Esophagus (tissue), 2 donors: Measurements from ENCODE around the gene PRRT2. TPM values are rescaled to one million over a fixed set of nuclear protein-coding genes. Genes with fewer than 3 reads are reported as not detected.
"Not testable (repeated sequence)": the region's sequence is repeated elsewhere in the genome, so short reads cannot be mapped to it uniquely, and the experiment has no call there.

Experiments used
- H3K27ac ChIP-seq, 2 donors: one replicate each; pipeline ENCODE4 v1.5.1; 2013; ENCODE audit warnings: low read depth in 2 of 2, mild to moderate bottlenecking in 2 of 2, inconsistent platforms in 1 of 2, low read length in 1 of 2, moderate library complexity in 1 of 2
- H3K27me3 ChIP-seq, 2 donors: one replicate each; pipeline ENCODE4 v1.6.1; 2013; ENCODE audit warnings: low read length in 2 of 2, control low read depth in 1 of 2, mild to moderate bottlenecking in 1 of 2; ENCODE audit not compliant: insufficient read depth in 2 of 2, control insufficient read depth in 1 of 2
- H3K36me3 ChIP-seq, 2 donors: one replicate each; pipeline ENCODE4 v1.6.1; 2013; ENCODE audit warnings: low read length in 1 of 2; ENCODE audit not compliant: control insufficient read depth in 2 of 2, insufficient read depth in 2 of 2
- H3K4me1 ChIP-seq, 2 donors: one replicate each; pipeline ENCODE4 v1.6.1; 2013; ENCODE audit warnings: low read length in 1 of 2; ENCODE audit not compliant: control insufficient read depth in 2 of 2, insufficient read depth in 2 of 2
- H3K4me3 ChIP-seq, 2 donors: one replicate each; pipeline ENCODE4 v1.5.1; 2013; ENCODE audit warnings: low read length in 2 of 2, mild to moderate bottlenecking in 2 of 2, low read depth in 1 of 2, moderate library complexity in 1 of 2
- H3K9me3 ChIP-seq, 2 donors: one replicate each; pipeline ENCODE4 v1.6.1; 2013; ENCODE audit warnings: mild to moderate bottlenecking in 2 of 2, low read depth in 1 of 2, low read length in 1 of 2, moderate library complexity in 1 of 2; ENCODE audit not compliant: control insufficient read depth in 2 of 2, insufficient read depth in 1 of 2
- WGBS, 2 donors: extraction: QIAGEN DNeasy Blood & Tissue Kit; methylation state at CpG; one replicate each; pipeline ENCODE4 v1.1.7; 2013; 5-methylcytosine and 5-hydroxymethylcytosine counted together
- polyA plus RNA-seq, 2 donors: library from polyadenylated mRNA; stranded (reverse); fragments of 200-250 nt; gene quantifications; one replicate each; pipeline ENCODE4 v1.2.3, GENCODE V29; 2013
- donor health status: healthy with polysubstance abuse.
- donor health status: Bipolar disorder and iron deficiency.

Gene PRRT2
- polyA plus RNA-seq, 2 donors: 1.1 to 2.1 TPM

DNA sequence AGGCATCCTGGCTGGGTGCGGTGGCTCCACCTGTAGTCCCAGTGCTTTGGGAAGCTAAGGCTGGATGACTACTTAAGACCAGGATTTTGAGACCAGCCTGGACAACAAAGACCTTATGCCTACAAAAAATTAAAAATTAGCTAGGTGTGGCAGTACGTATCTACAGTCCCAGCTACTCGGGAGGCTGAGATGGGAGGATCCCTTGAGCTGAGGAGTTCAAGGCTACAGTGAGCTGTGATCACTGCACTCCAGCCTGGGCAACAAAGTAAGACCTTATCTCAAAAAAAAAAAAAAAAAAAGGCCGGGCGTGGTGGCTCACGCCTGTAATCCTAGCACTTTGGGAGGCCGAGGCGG lies 14.3 kb downstream of the PRRT2 start:
- H3K4me1 ChIP-seq: peaks cover 6 to 23% of the 10 kb centered on the region in 2 donors
- 87 to 88% methylated on average over 6 of the region's 8 CpGs for WGBS, 2 donors

GRCh38 chr16:29830774-29831173 lies 18.8 kb downstream of the PRRT2 start:
- WGBS, 2 donors: 94% methylated on average over 11 of the region's 11 CpGs
- no peak overlapping the region for H3K4me3 ChIP-seq
- H3K36me3 ChIP-seq: peaks cover 3 to 29% of the 10 kb centered on the region in 2 donors
- no peaks in the 10 kb centered on the region for H3K9me3 ChIP-seq
- no peak overlapping the region for H3K27ac ChIP-seq
- H3K27me3 ChIP-seq: no peaks in the 10 kb centered on the region
- peaks cover 3 to 8% of the 10 kb centered on the region in 2 donors for H3K4me1 ChIP-seq

More for the DNA sequence above, 14.3 kb downstream of the PRRT2 start:
- H3K27me3 ChIP-seq: no peaks in the 10 kb centered on the region
- H3K36me3 ChIP-seq: peaks cover 0 to 9% of the 10 kb centered on the region in 2 donors
- no peaks in the 10 kb centered on the region for H3K9me3 ChIP-seq
- H3K4me3 ChIP-seq: no peak overlapping the region
- peak overlapping the region in 1 of 2 donors; percentile 61 for H3K27ac ChIP-seq

DNA sequence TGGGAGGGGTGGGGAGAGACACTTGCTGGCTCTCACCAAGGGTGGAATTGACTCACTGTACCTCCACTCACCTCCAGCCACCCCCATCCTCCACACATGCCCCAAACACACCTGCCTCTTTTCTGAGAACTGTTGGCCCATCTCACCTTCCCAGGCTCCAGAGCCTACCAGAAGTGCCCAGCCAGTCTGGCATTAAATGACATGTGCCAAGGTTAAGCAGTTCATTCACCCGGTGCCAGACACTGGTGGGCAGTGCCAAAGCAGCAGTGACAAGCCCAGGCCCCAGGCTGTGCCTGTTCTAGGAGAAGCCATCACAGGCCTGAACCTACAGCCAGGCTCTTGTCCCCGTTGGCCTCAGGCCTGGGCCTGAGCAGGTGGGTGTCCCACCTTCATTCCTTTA lies 19.5 kb downstream of the PRRT2 start:
- H3K4me1 ChIP-seq: peaks cover 0 to 2% of the 10 kb centered on the region in 2 donors
- 54 to 60% methylated on average over 2 of the region's 2 CpGs for WGBS, 2 donors
- no peaks in the 10 kb centered on the region for H3K27me3 ChIP-seq
- peaks cover 3 to 26% of the 10 kb centered on the region in 2 donors for H3K36me3 ChIP-seq
- no peak overlapping the region for H3K4me3 ChIP-seq
- H3K9me3 ChIP-seq: no peaks in the 10 kb centered on the region
- no peak overlapping the region for H3K27ac ChIP-seq

- peaks cover 3 to 34% of the 10 kb centered on the region in 2 donors for H3K36me3 ChIP-seq
- H3K4me3 ChIP-seq, H3K9me3 ChIP-seq, H3K27me3 ChIP-seq, H3K4me1 ChIP-seq, H3K27ac ChIP-seq: not testable (repeated sequence)
- WGBS, 2 donors: 96 to 98% methylated on average over 4 of the region's 4 CpGs
Measured at GRCh38 chr16:29833219-29833618, 21.2 kb downstream of the PRRT2 start.

DNA sequence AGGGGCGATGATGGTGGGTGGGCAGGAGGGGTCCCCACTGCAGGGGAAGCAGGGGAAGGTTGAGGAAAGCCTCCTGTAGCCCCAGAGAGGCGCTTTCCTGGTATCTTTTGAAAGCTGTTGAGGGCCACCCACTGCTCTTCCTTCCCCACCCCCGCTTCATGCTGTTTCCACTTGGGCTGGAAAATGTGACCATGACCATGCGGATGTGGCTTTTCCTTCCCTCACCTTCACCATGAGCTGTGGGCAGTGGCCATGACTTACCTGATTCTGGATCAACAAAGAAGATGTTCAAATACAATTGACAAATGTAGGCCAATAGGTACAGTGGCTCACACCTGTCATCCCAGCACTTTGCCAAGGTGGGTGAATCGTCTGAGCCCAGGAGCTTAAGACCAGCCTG lies 22.1 kb downstream of the PRRT2 start:
- Histone ChIP-seq H3K27ac (no peak overlapping the region), H3K4me1 (peaks cover 0 to 2% of the 10 kb centered on the region in 2 donors), H3K4me3 (no peak overlapping the region), H3K27me3 (no peaks in the 10 kb centered on the region), H3K36me3 (peaks cover 3 to 37% of the 10 kb centered on the region in 2 donors), H3K9me3 (no peaks in the 10 kb centered on the region)
- WGBS, 2 donors: 86 to 92% methylated on average over 5 of the region's 5 CpGs

GRCh38 chr16:29835926-29836325 lies 23.9 kb downstream of the PRRT2 start:
- Histone ChIP-seq H3K36me3 (peaks cover 9 to 41% of the 10 kb centered on the region in 2 donors), H3K4me1 (peaks cover 0 to 2% of the 10 kb centered on the region in 2 donors), H3K4me3 (no peak overlapping the region), H3K27ac (no peak overlapping the region), H3K27me3 (no peaks in the 10 kb centered on the region), H3K9me3 (no peaks in the 10 kb centered on the region)
- WGBS, 2 donors: 89 to 95% methylated on average over 7 of the region's 7 CpGs

DNA sequence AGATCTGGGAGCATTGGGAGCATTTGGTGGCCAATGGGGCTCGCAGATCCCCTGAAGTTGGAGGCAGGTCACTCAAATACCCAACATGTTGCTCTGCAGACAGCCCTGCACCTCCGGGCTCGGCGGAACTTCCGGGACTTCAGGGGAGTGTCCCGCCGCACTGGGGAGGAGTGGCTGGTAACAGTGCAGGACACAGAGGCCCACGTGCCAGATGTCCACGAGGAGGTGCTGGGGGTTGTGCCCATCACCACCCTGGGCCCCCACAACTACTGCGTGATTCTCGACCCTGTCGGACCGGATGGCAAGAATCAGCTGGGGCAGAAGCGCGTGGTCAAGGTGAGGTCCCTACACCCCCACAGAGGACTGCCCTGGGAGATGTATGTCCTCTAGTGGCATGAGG lies 24.6 kb downstream of the PRRT2 start:
- WGBS, 2 donors: 87 to 88% methylated on average over 15 of the region's 15 CpGs
- peaks cover 0 to 2% of the 10 kb centered on the region in 2 donors for H3K4me1 ChIP-seq
- H3K36me3 ChIP-seq: peaks cover 9 to 46% of the 10 kb centered on the region in 2 donors
- no peak overlapping the region for H3K4me3 ChIP-seq
- H3K27ac ChIP-seq: no peak overlapping the region
- no peaks in the 10 kb centered on the region for H3K27me3 ChIP-seq
- no peaks in the 10 kb centered on the region for H3K9me3 ChIP-seq

GRCh38 chr16:29837841-29838240 lies 25.8 kb downstream of the PRRT2 start:
- H3K9me3 ChIP-seq: no peaks in the 10 kb centered on the region
- no peaks in the 10 kb centered on the region for H3K27me3 ChIP-seq
- H3K4me1 ChIP-seq: peaks cover 0 to 2% of the 10 kb centered on the region in 2 donors
- peaks cover 14 to 50% of the 10 kb centered on the region in 2 donors for H3K36me3 ChIP-seq
- WGBS, 2 donors: 92 to 94% methylated on average over 5 of the region's 5 CpGs
- no peak overlapping the region for H3K27ac ChIP-seq
- no peak overlapping the region for H3K4me3 ChIP-seq

- Histone ChIP-seq H3K4me3 (no peak overlapping the region), H3K36me3 (peaks cover 14 to 45% of the 10 kb centered on the region in 2 donors), H3K9me3 (no peaks in the 10 kb centered on the region), H3K27ac (no peak overlapping the region), H3K4me1 (no peaks in the 10 kb centered on the region), H3K27me3 (no peaks in the 10 kb centered on the region)
- WGBS, 2 donors: 86% methylated on average over 6 of the region's 6 CpGs
Measured at GRCh38 chr16:29839822-29840221, 27.8 kb downstream of the PRRT2 start.

GRCh38 chr16:29840240-29840639 lies 28.2 kb downstream of the PRRT2 start:
- H3K27ac ChIP-seq: no peak overlapping the region
- H3K4me1 ChIP-seq: no peaks in the 10 kb centered on the region
- no peak overlapping the region for H3K4me3 ChIP-seq
- no peaks in the 10 kb centered on the region for H3K27me3 ChIP-seq
- peaks cover 14 to 46% of the 10 kb centered on the region in 2 donors for H3K36me3 ChIP-seq
- no peaks in the 10 kb centered on the region for H3K9me3 ChIP-seq
- WGBS, 2 donors: 80 to 90% methylated on average over 10 of the region's 10 CpGs
